ENCODE results near the gene C1GALT1.
A peak's percentile ranks its signal among the peaks of the same experiment; 100 is the strongest.

The C1GALT1 gene

DNA sequence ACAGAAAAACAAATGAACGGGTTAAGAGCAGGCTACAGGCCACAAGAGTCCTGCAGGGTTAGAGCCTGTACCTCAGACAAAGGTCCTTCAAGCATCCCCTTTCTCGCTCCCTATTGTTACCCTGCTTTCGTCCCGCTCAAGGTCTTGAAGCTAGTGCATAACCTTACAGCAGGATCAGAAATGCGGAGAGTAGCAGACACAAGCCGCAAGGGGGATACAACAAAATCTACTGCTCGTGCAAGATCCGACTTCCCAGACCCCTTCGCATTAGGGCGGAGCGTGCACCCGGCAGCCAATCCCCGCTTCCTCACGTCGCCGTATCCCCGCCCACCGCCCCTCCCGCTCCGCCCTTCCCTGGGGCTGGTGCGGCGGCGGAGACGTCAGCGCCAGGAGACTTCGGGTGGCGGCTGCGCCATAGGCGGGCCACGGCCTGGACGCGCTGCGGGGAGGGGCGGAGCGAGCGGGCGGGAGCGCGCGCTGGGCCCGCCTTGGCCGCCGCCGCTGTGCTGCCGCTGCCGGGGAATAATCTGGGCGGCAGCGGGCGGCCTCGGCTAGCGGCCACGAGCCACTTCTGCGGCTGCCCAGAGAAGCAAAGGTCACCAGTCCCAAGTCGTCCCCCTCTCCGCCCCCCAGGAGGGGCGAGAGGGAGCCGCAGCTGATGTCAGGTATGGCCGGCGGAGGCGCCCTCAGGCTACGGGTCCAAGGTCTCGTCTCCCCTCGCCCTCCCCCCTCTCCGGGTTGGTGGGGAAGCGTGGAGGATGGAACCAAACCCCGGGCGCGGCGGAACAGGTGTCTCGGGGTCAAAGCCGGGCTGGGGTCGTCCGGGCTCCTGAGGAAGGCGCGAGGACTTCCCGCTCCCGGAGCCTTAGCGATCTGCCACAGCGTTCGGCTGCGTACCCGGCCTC lies at the start of gene C1GALT1 (continued):
- TF ChIP-seq OVOL3 (tag by site-specific recombination; IDR thresholded peaks at IDR 0.05) (no peak), ZFP37 (tag by site-specific recombination; IDR thresholded peaks at IDR 0.05) (peak; percentile 51; the same call in 1 of the 2 replicates), KLF1 (tag by site-specific recombination; IDR thresholded peaks at IDR 0.05) (peak; percentile 83), ZNF2 (tag by site-specific recombination; IDR thresholded peaks at IDR 0.05) (no peak), SCRT2 (tag by site-specific recombination; IDR thresholded peaks at IDR 0.05) (peak; percentile 83), ZBTB21 (tag by site-specific recombination; IDR thresholded peaks at IDR 0.05) (no peak), ZNF76 (tag by site-specific recombination; IDR thresholded peaks at IDR 0.05; ENCODE audit: borderline replicate concordance, low read depth) (peak; percentile 44; the same call in 1 of the 2 replicates), ZFP69B (tag by site-specific recombination; IDR thresholded peaks at IDR 0.05) (no peak; the same call in 1 of the 2 replicates), SP2 (tag by site-specific recombination; IDR thresholded peaks at IDR 0.05) (peak; percentile 94), ZNF335 (tag by site-specific recombination; conservative IDR thresholded peaks at IDR 0.05) (peak; percentile 68; the same call in 1 of the 2 replicates), KLF8 (tag by site-specific recombination; IDR thresholded peaks at IDR 0.05) (peak; percentile 84), ZNF221 (tag by site-specific recombination; IDR thresholded peaks at IDR 0.05; ENCODE audit: borderline replicate concordance) (no peak), GLIS1 (tag by site-specific recombination; IDR thresholded peaks at IDR 0.05) (peak; percentile 48; the same call in 1 of the 2 replicates), ZNF664 (tag by site-specific recombination; IDR thresholded peaks at IDR 0.05) (no peak)
- TF ChIP-seq, protein P1, sequence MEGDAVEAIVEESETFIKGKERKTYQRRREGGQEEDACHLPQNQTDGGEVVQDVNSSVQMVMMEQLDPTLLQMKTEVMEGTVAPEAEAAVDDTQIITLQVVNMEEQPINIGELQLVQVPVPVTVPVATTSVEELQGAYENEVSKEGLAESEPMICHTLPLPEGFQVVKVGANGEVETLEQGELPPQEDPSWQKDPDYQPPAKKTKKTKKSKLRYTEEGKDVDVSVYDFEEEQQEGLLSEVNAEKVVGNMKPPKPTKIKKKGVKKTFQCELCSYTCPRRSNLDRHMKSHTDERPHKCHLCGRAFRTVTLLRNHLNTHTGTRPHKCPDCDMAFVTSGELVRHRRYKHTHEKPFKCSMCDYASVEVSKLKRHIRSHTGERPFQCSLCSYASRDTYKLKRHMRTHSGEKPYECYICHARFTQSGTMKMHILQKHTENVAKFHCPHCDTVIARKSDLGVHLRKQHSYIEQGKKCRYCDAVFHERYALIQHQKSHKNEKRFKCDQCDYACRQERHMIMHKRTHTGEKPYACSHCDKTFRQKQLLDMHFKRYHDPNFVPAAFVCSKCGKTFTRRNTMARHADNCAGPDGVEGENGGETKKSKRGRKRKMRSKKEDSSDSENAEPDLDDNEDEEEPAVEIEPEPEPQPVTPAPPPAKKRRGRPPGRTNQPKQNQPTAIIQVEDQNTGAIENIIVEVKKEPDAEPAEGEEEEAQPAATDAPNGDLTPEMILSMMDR (tag by site-specific recombination; IDR thresholded peaks at IDR 0.05): peak; percentile 61
- TF ChIP-seq, protein P2, sequence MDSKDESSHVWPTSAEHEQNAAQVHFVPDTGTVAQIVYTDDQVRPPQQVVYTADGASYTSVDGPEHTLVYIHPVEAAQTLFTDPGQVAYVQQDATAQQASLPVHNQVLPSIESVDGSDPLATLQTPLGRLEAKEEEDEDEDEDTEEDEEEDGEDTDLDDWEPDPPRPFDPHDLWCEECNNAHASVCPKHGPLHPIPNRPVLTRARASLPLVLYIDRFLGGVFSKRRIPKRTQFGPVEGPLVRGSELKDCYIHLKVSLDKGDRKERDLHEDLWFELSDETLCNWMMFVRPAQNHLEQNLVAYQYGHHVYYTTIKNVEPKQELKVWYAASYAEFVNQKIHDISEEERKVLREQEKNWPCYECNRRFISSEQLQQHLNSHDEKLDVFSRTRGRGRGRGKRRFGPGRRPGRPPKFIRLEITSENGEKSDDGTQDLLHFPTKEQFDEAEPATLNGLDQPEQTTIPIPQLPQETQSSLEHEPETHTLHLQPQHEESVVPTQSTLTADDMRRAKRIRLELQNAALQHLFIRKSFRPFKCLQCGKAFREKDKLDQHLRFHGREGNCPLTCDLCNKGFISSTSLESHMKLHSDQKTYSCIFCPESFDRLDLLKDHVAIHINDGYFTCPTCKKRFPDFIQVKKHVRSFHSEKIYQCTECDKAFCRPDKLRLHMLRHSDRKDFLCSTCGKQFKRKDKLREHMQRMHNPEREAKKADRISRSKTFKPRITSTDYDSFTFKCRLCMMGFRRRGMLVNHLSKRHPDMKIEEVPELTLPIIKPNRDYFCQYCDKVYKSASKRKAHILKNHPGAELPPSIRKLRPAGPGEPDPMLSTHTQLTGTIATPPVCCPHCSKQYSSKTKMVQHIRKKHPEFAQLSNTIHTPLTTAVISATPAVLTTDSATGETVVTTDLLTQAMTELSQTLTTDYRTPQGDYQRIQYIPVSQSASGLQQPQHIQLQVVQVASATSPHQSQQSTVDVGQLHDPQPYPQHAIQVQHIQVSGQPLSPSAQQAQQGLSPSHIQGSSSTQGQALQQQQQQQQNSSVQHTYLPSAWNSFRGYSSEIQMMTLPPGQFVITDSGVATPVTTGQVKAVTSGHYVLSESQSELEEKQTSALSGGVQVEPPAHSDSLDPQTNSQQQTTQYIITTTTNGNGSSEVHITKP (tag by site-specific recombination; IDR thresholded peaks at IDR 0.05): peak; percentile 96
- TF ChIP-seq, protein P3, sequence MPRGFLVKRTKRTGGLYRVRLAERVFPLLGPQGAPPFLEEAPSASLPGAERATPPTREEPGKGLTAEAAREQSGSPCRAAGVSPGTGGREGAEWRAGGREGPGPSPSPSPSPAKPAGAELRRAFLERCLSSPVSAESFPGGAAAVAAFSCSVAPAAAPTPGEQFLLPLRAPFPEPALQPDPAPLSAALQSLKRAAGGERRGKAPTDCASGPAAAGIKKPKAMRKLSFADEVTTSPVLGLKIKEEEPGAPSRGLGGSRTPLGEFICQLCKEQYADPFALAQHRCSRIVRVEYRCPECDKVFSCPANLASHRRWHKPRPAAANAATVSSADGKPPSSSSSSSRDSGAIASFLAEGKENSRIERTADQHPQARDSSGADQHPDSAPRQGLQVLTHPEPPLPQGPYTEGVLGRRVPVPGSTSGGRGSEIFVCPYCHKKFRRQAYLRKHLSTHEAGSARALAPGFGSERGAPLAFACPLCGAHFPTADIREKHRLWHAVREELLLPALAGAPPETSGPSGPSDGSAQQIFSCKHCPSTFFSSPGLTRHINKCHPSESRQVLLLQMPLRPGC (tag by site-specific recombination; IDR thresholded peaks at IDR 0.05): peak; percentile 21; the same call in 1 of the 2 replicates
- TF ChIP-seq, protein P4, sequence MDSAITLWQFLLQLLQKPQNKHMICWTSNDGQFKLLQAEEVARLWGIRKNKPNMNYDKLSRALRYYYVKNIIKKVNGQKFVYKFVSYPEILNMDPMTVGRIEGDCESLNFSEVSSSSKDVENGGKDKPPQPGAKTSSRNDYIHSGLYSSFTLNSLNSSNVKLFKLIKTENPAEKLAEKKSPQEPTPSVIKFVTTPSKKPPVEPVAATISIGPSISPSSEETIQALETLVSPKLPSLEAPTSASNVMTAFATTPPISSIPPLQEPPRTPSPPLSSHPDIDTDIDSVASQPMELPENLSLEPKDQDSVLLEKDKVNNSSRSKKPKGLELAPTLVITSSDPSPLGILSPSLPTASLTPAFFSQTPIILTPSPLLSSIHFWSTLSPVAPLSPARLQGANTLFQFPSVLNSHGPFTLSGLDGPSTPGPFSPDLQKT (IDR thresholded peaks at IDR 0.05; ENCODE audit: borderline replicate concordance, low read depth, low read length): no peak
- TF ChIP-seq, protein P5, sequence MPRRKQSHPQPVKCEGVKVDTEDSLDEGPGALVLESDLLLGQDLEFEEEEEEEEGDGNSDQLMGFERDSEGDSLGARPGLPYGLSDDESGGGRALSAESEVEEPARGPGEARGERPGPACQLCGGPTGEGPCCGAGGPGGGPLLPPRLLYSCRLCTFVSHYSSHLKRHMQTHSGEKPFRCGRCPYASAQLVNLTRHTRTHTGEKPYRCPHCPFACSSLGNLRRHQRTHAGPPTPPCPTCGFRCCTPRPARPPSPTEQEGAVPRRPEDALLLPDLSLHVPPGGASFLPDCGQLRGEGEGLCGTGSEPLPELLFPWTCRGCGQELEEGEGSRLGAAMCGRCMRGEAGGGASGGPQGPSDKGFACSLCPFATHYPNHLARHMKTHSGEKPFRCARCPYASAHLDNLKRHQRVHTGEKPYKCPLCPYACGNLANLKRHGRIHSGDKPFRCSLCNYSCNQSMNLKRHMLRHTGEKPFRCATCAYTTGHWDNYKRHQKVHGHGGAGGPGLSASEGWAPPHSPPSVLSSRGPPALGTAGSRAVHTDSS (tag by site-specific recombination; IDR thresholded peaks at IDR 0.05): peak; percentile 59
- TF ChIP-seq, protein P6, sequence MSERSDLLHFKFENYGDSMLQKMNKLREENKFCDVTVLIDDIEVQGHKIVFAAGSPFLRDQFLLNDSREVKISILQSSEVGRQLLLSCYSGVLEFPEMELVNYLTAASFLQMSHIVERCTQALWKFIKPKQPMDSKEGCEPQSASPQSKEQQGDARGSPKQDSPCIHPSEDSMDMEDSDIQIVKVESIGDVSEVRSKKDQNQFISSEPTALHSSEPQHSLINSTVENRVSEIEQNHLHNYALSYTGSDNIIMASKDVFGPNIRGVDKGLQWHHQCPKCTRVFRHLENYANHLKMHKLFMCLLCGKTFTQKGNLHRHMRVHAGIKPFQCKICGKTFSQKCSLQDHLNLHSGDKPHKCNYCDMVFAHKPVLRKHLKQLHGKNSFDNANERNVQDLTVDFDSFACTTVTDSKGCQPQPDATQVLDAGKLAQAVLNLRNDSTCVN (tag by site-specific recombination; optimal IDR thresholded peaks at IDR 0.05): peak; percentile 80
- TF ChIP-seq, protein P7, sequence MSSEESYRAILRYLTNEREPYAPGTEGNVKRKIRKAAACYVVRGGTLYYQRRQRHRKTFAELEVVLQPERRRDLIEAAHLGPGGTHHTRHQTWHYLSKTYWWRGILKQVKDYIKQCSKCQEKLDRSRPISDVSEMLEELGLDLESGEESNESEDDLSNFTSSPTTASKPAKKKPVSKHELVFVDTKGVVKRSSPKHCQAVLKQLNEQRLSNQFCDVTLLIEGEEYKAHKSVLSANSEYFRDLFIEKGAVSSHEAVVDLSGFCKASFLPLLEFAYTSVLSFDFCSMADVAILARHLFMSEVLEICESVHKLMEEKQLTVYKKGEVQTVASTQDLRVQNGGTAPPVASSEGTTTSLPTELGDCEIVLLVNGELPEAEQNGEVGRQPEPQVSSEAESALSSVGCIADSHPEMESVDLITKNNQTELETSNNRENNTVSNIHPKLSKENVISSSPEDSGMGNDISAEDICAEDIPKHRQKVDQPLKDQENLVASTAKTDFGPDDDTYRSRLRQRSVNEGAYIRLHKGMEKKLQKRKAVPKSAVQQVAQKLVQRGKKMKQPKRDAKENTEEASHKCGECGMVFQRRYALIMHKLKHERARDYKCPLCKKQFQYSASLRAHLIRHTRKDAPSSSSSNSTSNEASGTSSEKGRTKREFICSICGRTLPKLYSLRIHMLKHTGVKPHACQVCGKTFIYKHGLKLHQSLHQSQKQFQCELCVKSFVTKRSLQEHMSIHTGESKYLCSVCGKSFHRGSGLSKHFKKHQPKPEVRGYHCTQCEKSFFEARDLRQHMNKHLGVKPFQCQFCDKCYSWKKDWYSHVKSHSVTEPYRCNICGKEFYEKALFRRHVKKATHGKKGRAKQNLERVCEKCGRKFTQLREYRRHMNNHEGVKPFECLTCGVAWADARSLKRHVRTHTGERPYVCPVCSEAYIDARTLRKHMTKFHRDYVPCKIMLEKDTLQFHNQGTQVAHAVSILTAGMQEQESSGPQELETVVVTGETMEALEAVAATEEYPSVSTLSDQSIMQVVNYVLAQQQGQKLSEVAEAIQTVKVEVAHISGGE (tag by site-specific recombination; conservative IDR thresholded peaks at IDR 0.05; ENCODE audit: low read depth): 0 out of 2 replicates have a peak, but pooled peaks have one; percentile 23

Data from HEK293 (cell line).